Ishikawa (cell line): ENCODE data around the gene PITPNM2.

ENCODE experiments used
- CEBPB ChIP-seq: IDR thresholded peaks from 2 replicates; pipeline ENCODE4 v1.6.1; 2012
- FOXM1 ChIP-seq: IDR thresholded peaks from 2 replicates; pipeline ENCODE4 v1.6.1; 2012; ENCODE audit warnings: low read depth, borderline replicate concordance
- TAF1 ChIP-seq: IDR thresholded peaks from 2 replicates; pipeline ENCODE4 v1.6.1; 2012; ENCODE audit warnings: low read depth, mild to moderate bottlenecking
- TEAD4 ChIP-seq: IDR thresholded peaks from 2 replicates; pipeline ENCODE4 v1.6.1; 2012
- ZBTB7A ChIP-seq: IDR thresholded peaks from 2 replicates; pipeline ENCODE4 v1.6.1; 2012; ENCODE audit warnings: low read depth

GRCh38 chr12:123141615-123142517 is 9.0 kb downstream of the PITPNM2 start:
- TF ChIP-seq TAF1: no peak
- no peak for TF ChIP-seq CEBPB
- no peak for TF ChIP-seq FOXM1
- TF ChIP-seq TEAD4: 0 out of 2 replicates have a peak, but pooled peaks have one; percentile 17
- TF ChIP-seq ZBTB7A: no peak
